Neural cell (in vitro differentiated cells): Measurements from ENCODE around the gene PXMP2. TPM values are rescaled to one million over a fixed set of nuclear protein-coding genes. Genes with fewer than 3 reads are reported as not detected.

Source experiments
- H2AFZ ChIP-seq: fragments of 200-600, 300-800 bp; sonication (generic), shearing (Covaris generic); 2 replicates; pipeline ENCODE4 v1.6.0; 2014; ENCODE audit warnings: low read depth, mild to moderate bottlenecking, antibody characterized with exemption, low read length, moderate library complexity
- H3F3A ChIP-seq: fragments of 200-600 bp; shearing (Covaris generic); 2 replicates; pipeline ENCODE4 v1.6.1; 2016; ENCODE audit warnings: mild to moderate bottlenecking, moderate library complexity, mixed read lengths, antibody characterized with exemption, low read length; ENCODE audit not compliant: insufficient read depth, poor library complexity, severe bottlenecking
- H3K27ac ChIP-seq: fragments of 200-600, 300-800 bp; sonication (generic), shearing (Covaris generic); 2 replicates; pipeline ENCODE4 v1.5.1; 2014; ENCODE audit warnings: mild to moderate bottlenecking, low read length, moderate library complexity
- H3K27me3 ChIP-seq: fragments of 300-800, 200-600 bp; sonication (generic), shearing (Covaris generic); 2 replicates; pipeline ENCODE4 v1.6.0; 2014; ENCODE audit warnings: mild to moderate bottlenecking, low read depth, low read length, moderate library complexity; ENCODE audit not compliant: insufficient read depth
- H3K36me3 ChIP-seq: fragments of 300-800, 200-600 bp; sonication (generic), shearing (Covaris generic); 2 replicates; pipeline ENCODE4 v1.5.1; 2014; ENCODE audit warnings: mild to moderate bottlenecking, antibody characterized with exemption, low read length, moderate library complexity; ENCODE audit not compliant: insufficient read depth
- H3K4me2 ChIP-seq: fragments of 300-800, 200-600 bp; sonication (generic), shearing (Covaris generic); 2 replicates; pipeline ENCODE4 v1.6.0; 2014; ENCODE audit warnings: mild to moderate bottlenecking, low read length
- H3K4me3 ChIP-seq: fragments of 300-800, 200-600 bp; sonication (generic), shearing (Covaris generic); 2 replicates; pipeline ENCODE4 v1.5.1; 2014; ENCODE audit warnings: mild to moderate bottlenecking, low read length, moderate library complexity
- H3K79me2 ChIP-seq: fragments of 200-600 bp; shearing (Covaris generic); replicated peaks from 2 replicates; pipeline ENCODE4 v1.6.0; 2014; ENCODE audit warnings: mild to moderate bottlenecking, low read length, moderate library complexity; ENCODE audit not compliant: insufficient read depth
- H3K9ac ChIP-seq: fragments of 300-800, 200-600 bp; sonication (generic), shearing (Covaris generic); 2 replicates; pipeline ENCODE4 v1.6.1; 2016; ENCODE audit warnings: mild to moderate bottlenecking, low read length, mixed read lengths
- H3K9me2 ChIP-seq: fragments of 200-600 bp; shearing (Covaris generic); 2 replicates; pipeline ENCODE4 v1.6.1; 2016; ENCODE audit warnings: mild to moderate bottlenecking, low read length, mixed read lengths; ENCODE audit not compliant: insufficient read depth
- H3K9me3 ChIP-seq: fragments of 200-600, 300-800 bp; sonication (generic), shearing (Covaris generic); 2 replicates; pipeline ENCODE4 v1.6.1; 2016; ENCODE audit warnings: mild to moderate bottlenecking, mixed run types, low read length, moderate library complexity, mixed read lengths
- H4K20me1 ChIP-seq: fragments of 200-600 bp; shearing (Covaris generic); 2 replicates; pipeline ENCODE4 v1.6.1; 2016; ENCODE audit warnings: mild to moderate bottlenecking, mixed run types; ENCODE audit not compliant: insufficient read depth
- EP300 ChIP-seq: fragments of 450-650 bp; conservative IDR thresholded peaks from 2 replicates; pipeline ENCODE4 v1.6.1; 2014; ENCODE audit warnings: antibody characterized with exemption, mild to moderate bottlenecking, moderate library complexity; ENCODE audit not compliant: poor library complexity, severe bottlenecking
- EZH2 ChIP-seq: fragments of 200-600, 300-800 bp; shearing (Covaris generic), sonication (generic); IDR thresholded peaks from 2 replicates; pipeline ENCODE4 v1.6.1; 2014; ENCODE audit warnings: antibody characterized with exemption, low read length, borderline replicate concordance, mild to moderate bottlenecking; ENCODE audit not compliant: insufficient read depth, poor library complexity, severe bottlenecking
- MXI1 ChIP-seq: fragments of 450-650 bp; conservative IDR thresholded peaks from 2 replicates; pipeline ENCODE4 v1.6.1; 2014; ENCODE audit warnings: antibody characterized with exemption, mild to moderate bottlenecking; ENCODE audit not compliant: poor library complexity, severe bottlenecking
- POLR2AphosphoS5 ChIP-seq: IDR thresholded peaks from 2 replicates; pipeline ENCODE4 v1.6.1; 2012
- RAD21 ChIP-seq: fragments of 450-650 bp; conservative IDR thresholded peaks from 2 replicates; pipeline ENCODE4 v1.6.1; 2014; ENCODE audit warnings: antibody characterized with exemption, mild to moderate bottlenecking, moderate library complexity
- REST ChIP-seq: IDR thresholded peaks from 2 replicates; pipeline ENCODE4 v1.6.1; 2012; ENCODE audit warnings: borderline replicate concordance
- SMC3 ChIP-seq: fragments of 450-650 bp; conservative IDR thresholded peaks from 2 replicates; pipeline ENCODE4 v1.6.1; 2014; ENCODE audit warnings: antibody characterized with exemption, mild to moderate bottlenecking, moderate library complexity; ENCODE audit not compliant: poor library complexity
- TAF1 ChIP-seq: IDR thresholded peaks from 2 replicates; pipeline ENCODE4 v1.6.1; 2012; ENCODE audit warnings: low read depth
- polyA plus RNA-seq: library from polyadenylated mRNA; depleted of rRNA; stranded (reverse); fragments of >200 nt; gene quantifications from 2 replicates; pipeline ENCODE4 v1.2.3, GENCODE V29; 2014
- TF ChIP-seq, protein P1 (sequence below): fragments of 450-650 bp; IDR thresholded peaks from 2 replicates; pipeline ENCODE4 v1.5.1; 2014; ENCODE audit warnings: antibody characterized with exemption, mild to moderate bottlenecking, moderate library complexity; ENCODE audit not compliant: poor library complexity, severe bottlenecking

PXMP2 gene
- polyA plus RNA-seq, 1 donor from 2014 or later, result 95.8 TPM

GRCh38 chr12:132741620-132742019 is 54.2 kb downstream of the PXMP2 start:
- Histone ChIP-seq H3K4me3 (no peak overlapping the region), H3K27ac (no peak overlapping the region), H3K4me2 (no peak overlapping the region), H3K9me3 (no peaks in the 10 kb centered on the region), H2AFZ (no peak overlapping the region), H4K20me1 (no peaks in the 10 kb centered on the region), H3F3A (no peaks in the 10 kb centered on the region), H3K9ac (no peak overlapping the region), H3K36me3 (peaks cover 12% of the 10 kb centered on the region), H3K9me2 (no peaks in the 10 kb centered on the region), H3K79me2 (no peaks in the 10 kb centered on the region), H3K27me3 (no peaks in the 10 kb centered on the region)
- TF ChIP-seq EZH2, result no peak
- TF ChIP-seq RAD21, result no peak
- no peak for TF ChIP-seq POLR2AphosphoS5
- TF ChIP-seq TAF1, result no peak
- TF ChIP-seq MXI1, result no peak
- TF ChIP-seq, protein P1, sequence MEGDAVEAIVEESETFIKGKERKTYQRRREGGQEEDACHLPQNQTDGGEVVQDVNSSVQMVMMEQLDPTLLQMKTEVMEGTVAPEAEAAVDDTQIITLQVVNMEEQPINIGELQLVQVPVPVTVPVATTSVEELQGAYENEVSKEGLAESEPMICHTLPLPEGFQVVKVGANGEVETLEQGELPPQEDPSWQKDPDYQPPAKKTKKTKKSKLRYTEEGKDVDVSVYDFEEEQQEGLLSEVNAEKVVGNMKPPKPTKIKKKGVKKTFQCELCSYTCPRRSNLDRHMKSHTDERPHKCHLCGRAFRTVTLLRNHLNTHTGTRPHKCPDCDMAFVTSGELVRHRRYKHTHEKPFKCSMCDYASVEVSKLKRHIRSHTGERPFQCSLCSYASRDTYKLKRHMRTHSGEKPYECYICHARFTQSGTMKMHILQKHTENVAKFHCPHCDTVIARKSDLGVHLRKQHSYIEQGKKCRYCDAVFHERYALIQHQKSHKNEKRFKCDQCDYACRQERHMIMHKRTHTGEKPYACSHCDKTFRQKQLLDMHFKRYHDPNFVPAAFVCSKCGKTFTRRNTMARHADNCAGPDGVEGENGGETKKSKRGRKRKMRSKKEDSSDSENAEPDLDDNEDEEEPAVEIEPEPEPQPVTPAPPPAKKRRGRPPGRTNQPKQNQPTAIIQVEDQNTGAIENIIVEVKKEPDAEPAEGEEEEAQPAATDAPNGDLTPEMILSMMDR, result no peak
- no peak for TF ChIP-seq REST
- TF ChIP-seq SMC3, result no peak

DNA sequence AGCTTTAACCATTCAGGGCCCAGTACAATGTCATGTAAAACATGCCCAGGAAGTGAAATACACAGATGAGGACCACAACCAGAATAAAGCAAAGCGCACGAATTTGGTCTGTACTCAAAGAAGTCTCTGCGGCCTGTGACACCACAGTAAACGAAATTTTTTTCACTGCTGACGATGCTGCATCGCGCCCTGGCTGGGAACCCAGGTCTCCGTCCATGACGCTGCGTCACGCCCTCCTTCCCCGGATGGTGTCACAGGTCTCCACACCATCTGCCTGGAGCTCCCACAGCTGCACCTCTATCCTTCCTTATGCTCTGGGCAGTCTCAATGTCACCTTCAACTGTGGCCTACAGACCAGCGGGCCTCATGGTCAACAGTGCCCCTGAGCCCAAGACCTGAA is 56.4 kb downstream of the PXMP2 start:
- no peak overlapping the region for H3K27ac ChIP-seq
- TF ChIP-seq, protein P1, result no peak
- TF ChIP-seq SMC3, result no peak
- no peak for TF ChIP-seq POLR2AphosphoS5
- no peak for TF ChIP-seq RAD21
- TF ChIP-seq EZH2, result no peak
- no peak for TF ChIP-seq EP300
- TF ChIP-seq TAF1, result no peak
- no peak for TF ChIP-seq MXI1
- no peak for TF ChIP-seq REST
- no peak overlapping the region for H2AFZ ChIP-seq
- peaks cover 12% of the 10 kb centered on the region for H3K36me3 ChIP-seq
- no peaks in the 10 kb centered on the region for H3F3A ChIP-seq
- no peaks in the 10 kb centered on the region for H3K9me3 ChIP-seq
- H3K4me3 ChIP-seq, result no peak overlapping the region
- H3K79me2 ChIP-seq, result no peaks in the 10 kb centered on the region
- no peaks in the 10 kb centered on the region for H3K9me2 ChIP-seq
- H4K20me1 ChIP-seq, result no peaks in the 10 kb centered on the region
- no peaks in the 10 kb centered on the region for H3K27me3 ChIP-seq
- H3K9ac ChIP-seq, result no peak overlapping the region
- H3K4me2 ChIP-seq, result no peak overlapping the region
